H1 (cell line): ENCODE results near the gene CD52. TPM values are rescaled to one million over a fixed set of nuclear protein-coding genes. Genes with fewer than 3 reads are reported as not detected.

Experiments
- CTCF ChIA-PET: fragments of 300-600 bp; sonication (Branson Sonifier 250); formaldehyde crosslinking; loops from one replicate; lab custom pipeline; 2021; ENCODE audit not compliant: partially characterized antibody; lab: Charles Lee
- POLR2A ChIA-PET: fragments of 300-600 bp; sonication (Branson Sonifier 250); formaldehyde crosslinking; loops from one replicate; lab custom pipeline; 2021; ENCODE audit warnings: inconsistent platforms; ENCODE audit not compliant: partially characterized antibody; lab: Charles Lee
- DNase-seq, 2 experiments: peaks; one replicate each; pipeline versions ENCODE4 v3.0.0 to v3.0.0-alpha.2; 2010 to 2022; ENCODE audit warnings: low spot score in 2 of 2, low read depth in 1 of 2, mixed read lengths in 1 of 2
- FAIRE-seq: peaks from 2 replicates; lab custom pipeline; 2011; peaks lifted over from hg19 to GRCh38; lab: Jason Lieb, UNC
- H2AFZ ChIP-seq: 2 replicates; pipeline ENCODE4 v1.8.1; 2012; ENCODE audit warnings: low read length, inconsistent platforms
- H2AK5ac ChIP-seq: 2 replicates; pipeline ENCODE4 v1.6.1; 2013; ENCODE audit warnings: low read depth, low read length
- H2BK120ac ChIP-seq: replicated peaks from 2 replicates; pipeline ENCODE3; 2013; ENCODE audit warnings: low read depth, low read length, inconsistent platforms
- H2BK12ac ChIP-seq: 2 replicates; pipeline ENCODE4 v1.6.1; 2013; ENCODE audit warnings: low read depth, low read length
- H2BK15ac ChIP-seq: 2 replicates; pipeline ENCODE4 v1.6.1; 2013; ENCODE audit warnings: low read length
- H2BK20ac ChIP-seq: 2 replicates; pipeline ENCODE4 v1.6.1; 2013; ENCODE audit warnings: low read length
- H2BK5ac ChIP-seq: 2 replicates; pipeline ENCODE4 v1.6.1; 2013; ENCODE audit warnings: low read depth, low read length
- H3K14ac ChIP-seq: 2 replicates; pipeline ENCODE4 v1.6.1; 2013; ENCODE audit warnings: inconsistent platforms; ENCODE audit not compliant: insufficient read length
- H3K18ac ChIP-seq: 2 replicates; pipeline ENCODE4 v1.6.1; 2013; ENCODE audit warnings: low read length; ENCODE audit errors: extremely low read depth
- H3K23ac ChIP-seq: 2 replicates; pipeline ENCODE4 v1.6.1; 2013; ENCODE audit warnings: inconsistent platforms; ENCODE audit not compliant: insufficient read length
- H3K23me2 ChIP-seq: 2 replicates; pipeline ENCODE4 v1.6.1; 2013; ENCODE audit warnings: low read depth, low read length
- H3K27ac ChIP-seq: 2 replicates; pipeline ENCODE4 v1.6.1; 2011; ENCODE audit warnings: low read depth, low read length, inconsistent platforms
- H3K27me3 ChIP-seq, 4 experiments: replicated peaks in 1 of 4; 1 replicate in 1 of 4; 2 replicates in 3 of 4; pipeline versions ENCODE4 v1.6.1 to v1.8.1; 2011 to 2013; ENCODE audit warnings: low read length in 3 of 4, mild to moderate bottlenecking in 3 of 4, inconsistent platforms in 2 of 4, mixed read lengths in 2 of 4, moderate library complexity in 1 of 4; ENCODE audit not compliant: control insufficient read depth in 3 of 4, insufficient read depth in 3 of 4; ENCODE audit errors: extremely low read depth in 1 of 4
- H3K36me3 ChIP-seq, 4 experiments: 2 replicates each; pipeline versions ENCODE4 v1.6.1 to v1.8.1; 2011 to 2013; ENCODE audit warnings: mild to moderate bottlenecking in 4 of 4, low read length in 3 of 4, moderate library complexity in 2 of 4, control low read depth in 1 of 4, inconsistent platforms in 1 of 4; ENCODE audit not compliant: insufficient read depth in 4 of 4, control insufficient read depth in 2 of 4
- H3K4ac ChIP-seq: replicated peaks from 2 replicates; pipeline ENCODE3; 2013; ENCODE audit warnings: low read length, low read depth, mixed read lengths, inconsistent platforms; ENCODE audit not compliant: insufficient read length
- H3K4me1 ChIP-seq, 4 experiments: replicated peaks in 1 of 4; 1 replicate in 1 of 4; 2 replicates in 3 of 4; pipeline versions ENCODE4 v1.6.1 to v1.8.1; 2011 to 2013; ENCODE audit warnings: low read length in 3 of 4, inconsistent platforms in 2 of 4, mixed read lengths in 1 of 4; ENCODE audit not compliant: insufficient read depth in 4 of 4, control insufficient read depth in 3 of 4
- H3K4me2 ChIP-seq, 2 experiments: 2 replicates each; pipeline versions ENCODE4 v1.6.1 to v1.8.1; 2011 to 2013; ENCODE audit warnings: low read depth in 2 of 2, low read length in 2 of 2, control low read depth in 1 of 2, inconsistent platforms in 1 of 2, mild to moderate bottlenecking in 1 of 2; ENCODE audit not compliant: insufficient read depth in 1 of 2
- H3K4me3 ChIP-seq, 4 experiments: fragments of 200-600, 300-600 bp in 1 of 4; sonication (generic), shearing (Covaris generic), sonication (Bioruptor Twin) in 1 of 4; 2 replicates each; pipeline versions ENCODE4 v1.5.1 to v1.8.1; 2011 to 2016; ENCODE audit warnings: low read length in 4 of 4, low read depth in 3 of 4, control low read depth in 2 of 4, inconsistent platforms in 2 of 4, mild to moderate bottlenecking in 2 of 4, mixed read lengths in 1 of 4, moderate library complexity in 1 of 4; ENCODE audit not compliant: insufficient read depth in 2 of 4; ENCODE audit errors: extremely low read depth in 1 of 4
- H3K56ac ChIP-seq: replicated peaks from 2 replicates; pipeline ENCODE3; 2013; ENCODE audit warnings: low read depth, mild to moderate bottlenecking, mixed read lengths, low read length, inconsistent platforms; ENCODE audit not compliant: insufficient read length
- H3K79me1 ChIP-seq: 2 replicates; pipeline ENCODE4 v1.6.1; 2013; ENCODE audit warnings: low read depth, low read length, control low read depth
- H3K79me2 ChIP-seq, 2 experiments: 2 replicates each; pipeline versions ENCODE4 v1.6.1 to v1.8.1; 2012 to 2013; ENCODE audit warnings: low read length in 2 of 2, mild to moderate bottlenecking in 2 of 2, inconsistent platforms in 1 of 2; ENCODE audit not compliant: insufficient read depth in 2 of 2, control insufficient read depth in 1 of 2
- H3K9ac ChIP-seq, 4 experiments: replicated peaks in 1 of 4; 1 replicate in 1 of 4; 2 replicates in 3 of 4; pipeline versions ENCODE4 v1.6.1 to v1.8.1; 2011 to 2013; ENCODE audit warnings: low read depth in 3 of 4, low read length in 3 of 4, control low read depth in 2 of 4, mild to moderate bottlenecking in 2 of 4, moderate library complexity in 2 of 4, inconsistent platforms in 1 of 4; ENCODE audit errors: extremely low read depth in 1 of 4
- H3K9me3 ChIP-seq, 2 experiments: 2 replicates each; pipeline versions ENCODE4 v1.6.1 to v1.8.1; 2012 to 2013; ENCODE audit warnings: mild to moderate bottlenecking in 2 of 2, moderate library complexity in 2 of 2, control low read depth in 1 of 2, inconsistent platforms in 1 of 2, low read depth in 1 of 2, low read length in 1 of 2, mixed read lengths in 1 of 2; ENCODE audit not compliant: insufficient read depth in 2 of 2
- H4K20me1 ChIP-seq, 2 experiments: replicated peaks in 1 of 2; 2 replicates each; pipeline versions ENCODE3 to v1.8.1; 2011 to 2013; ENCODE audit warnings: inconsistent platforms in 2 of 2, low read length in 2 of 2, mild to moderate bottlenecking in 1 of 2; ENCODE audit not compliant: insufficient read depth in 2 of 2, control insufficient read depth in 1 of 2
- H4K5ac ChIP-seq: 2 replicates; pipeline ENCODE4 v1.6.1; 2013; ENCODE audit warnings: low read length, low read depth, mixed read lengths, inconsistent platforms; ENCODE audit not compliant: insufficient read length
- H4K8ac ChIP-seq: 2 replicates; pipeline ENCODE4 v1.8.0; 2013; ENCODE audit warnings: mild to moderate bottlenecking, moderate library complexity, low read length, inconsistent platforms; ENCODE audit not compliant: insufficient read depth; ENCODE audit errors: extremely low read depth
- H4K91ac ChIP-seq: replicated peaks from 2 replicates; pipeline ENCODE3; 2013; ENCODE audit warnings: low read length, mixed read lengths, inconsistent platforms; ENCODE audit not compliant: insufficient read length
- CBX8 ChIP-seq: fragments of 300-800, 300-1000 bp; sonication (generic); IDR thresholded peaks from 2 replicates; pipeline ENCODE4 v1.7.1; 2016; ENCODE audit warnings: low read depth, low read length, borderline replicate concordance
- CEBPB ChIP-seq: IDR thresholded peaks from 2 replicates; pipeline ENCODE4 v1.6.1; 2012; ENCODE audit warnings: low read depth, low read length
- EP300 ChIP-seq, 2 experiments: IDR thresholded peaks; 1 replicate in 1 of 2; 2 replicates in 1 of 2; pipeline ENCODE4 v1.6.1; 2011 to 2012; ENCODE audit warnings: low read depth in 2 of 2, low read length in 2 of 2, mild to moderate bottlenecking in 2 of 2, borderline replicate concordance in 1 of 2, inconsistent platforms in 1 of 2, moderate library complexity in 1 of 2
- GABPA ChIP-seq: IDR thresholded peaks from 2 replicates; pipeline ENCODE4 v1.6.1; 2011; ENCODE audit warnings: mild to moderate bottlenecking, low read length, moderate library complexity, borderline replicate concordance; ENCODE audit not compliant: insufficient read depth
- MAFK ChIP-seq: IDR thresholded peaks from 2 replicates; pipeline ENCODE4 v1.6.1; 2012; ENCODE audit warnings: low read depth, mild to moderate bottlenecking, improper control_type of control experiment, low read length
- MAX ChIP-seq: IDR thresholded peaks from 2 replicates; pipeline ENCODE4 v1.6.1; 2012; ENCODE audit warnings: inconsistent platforms
- RAD21 ChIP-seq, 2 experiments: IDR thresholded peaks in 1 of 2; conservative IDR thresholded peaks in 1 of 2; 2 replicates each; pipeline ENCODE4 v1.6.1; 2011; ENCODE audit warnings: low read depth in 2 of 2, low read length in 2 of 2, improper control_type of control experiment in 1 of 2, inconsistent platforms in 1 of 2, mild to moderate bottlenecking in 1 of 2, moderate library complexity in 1 of 2
- RFX5 ChIP-seq: IDR thresholded peaks from 2 replicates; pipeline ENCODE4 v1.6.1; 2011; ENCODE audit warnings: low read depth, low read length, improper control_type of control experiment, borderline replicate concordance
- SRF ChIP-seq: IDR thresholded peaks from 2 replicates; pipeline ENCODE4 v1.6.1; 2011; ENCODE audit warnings: mild to moderate bottlenecking, low read depth, low read length, moderate library complexity
- TEAD4 ChIP-seq: IDR thresholded peaks from 2 replicates; pipeline ENCODE4 v1.6.1; 2012; ENCODE audit warnings: low read depth, low read length, inconsistent platforms, mixed read lengths
- WGBS, 2 experiments: shearing (Covaris generic) in 1 of 2; methylation state at CpG; one replicate each; pipeline versions ENCODE4 v1.1.6 to v1.1.7; 2013 to 2015; ENCODE audit warnings: low lambda C conversion rate in 2 of 2, mixed read lengths in 2 of 2, inconsistent platforms in 1 of 2, low coverage in 1 of 2, missing lambda C conversion rate in 1 of 2; ENCODE audit not compliant: insufficient replicate concordance in 2 of 2, insufficient coverage in 1 of 2, insufficient read length in 1 of 2; ENCODE audit errors: extremely low coverage in 1 of 2, missing lambda C conversion rate in 1 of 2; 5-methylcytosine and 5-hydroxymethylcytosine counted together
- polyA plus RNA-seq, 7 experiments: library from polyadenylated mRNA; depleted of rRNA in 3 of 7; stranded (reverse) in 5 of 7; unstranded in 2 of 7; fragments of >200 nt in 5 of 7; fragments of 200-250 nt in 2 of 7; gene quantifications; 1 replicate in 5 of 7; 2 replicates in 1 of 7; 4 replicates in 1 of 7; pipeline versions ENCODE4 v1.2.1 to v1.2.3, GENCODE V29; 2011 to 2013; ENCODE audit warnings: missing spikeins in 2 of 7, mixed read lengths in 2 of 7
- total RNA-seq: library from RNA; stranded (reverse); fragmentation: NEBNext Ultra II Directional; extraction: Animal tissue kit (Norgen Biotek cat#: 25700); gene quantifications from 2 replicates; pipeline ENCODE4 v1.2.1, GENCODE V29; 2021

CD52 gene
- total and polyA plus RNA-seq, 2 of the 8 experiments (the other 6 are each of a cell fraction or from before 2014, with no cell fraction given), result 2.4 to 3.1 TPM

- no peak for FAIRE-seq
- H3K4ac ChIP-seq, result no peak overlapping the region
- H3K9ac ChIP-seq, result no peak overlapping the region
- CTCF ChIA-PET, result interaction anchor here (0.6 to 14.1 kb wide), 7 partner anchors 21 to 84 kb away, joined by 3 to 297 read pairs (median 3); partner anchors contain the start of gene SH3BGRL3
- H3K9me3 ChIP-seq, result no peaks in the 10 kb centered on the region
- no peak overlapping the region for H2BK5ac ChIP-seq
- no peak overlapping the region; the same call in 1 of the 2 replicates for H4K8ac ChIP-seq
- no peaks in the 10 kb centered on the region for H3K79me1 ChIP-seq
- no peaks in the 10 kb centered on the region for H4K20me1 ChIP-seq
- DNase-seq, result no peak
- H2BK15ac ChIP-seq, result no peak overlapping the region
- H3K23me2 ChIP-seq, result no peaks in the 10 kb centered on the region
- no peak overlapping the region for H4K5ac ChIP-seq
- no peak overlapping the region for H3K56ac ChIP-seq
- TF ChIP-seq MAFK, result no peak
- TF ChIP-seq MAX, result no peak
- no peak for TF ChIP-seq RAD21 (IDR thresholded peaks at IDR 0.05 in 1 of 2, conservative IDR thresholded peaks at IDR 0.05 in 1 of 2; ENCODE audit: low read depth in 2 of 2, low read length in 2 of 2)
- TF ChIP-seq CEBPB, result no peak
- TF ChIP-seq CBX8, result no peak
- TF ChIP-seq GABPA, result no peak
- TF ChIP-seq TEAD4, result no peak
- TF ChIP-seq RFX5, result no peak
- no peak for TF ChIP-seq EP300 (IDR thresholded peaks at IDR 0.05; ENCODE audit: borderline replicate concordance in 1 of 2, low read depth in 2 of 2, low read length in 2 of 2)
- TF ChIP-seq SRF, result no peak
- TF ChIP-seq, all 59 proteins: peak for 0
- Histone ChIP-seq H3K4me1 (no peaks in the 10 kb centered on the region; a peak in 1 of 7 replicates), H3K4me2 (no peak overlapping the region), H3K27ac (no peak overlapping the region), H3K79me2 (no peaks in the 10 kb centered on the region), H2AK5ac (no peak overlapping the region), H3K18ac (no peak overlapping the region), H3K27me3 (peaks cover 0 to 6% (median 2%) of the 10 kb centered on the region in 4 experiments; a peak in 2 of 7 replicates), H2BK12ac (no peak overlapping the region), H4K91ac (no peak overlapping the region), H3K14ac (no peak overlapping the region), H2BK20ac (0 out of 2 replicates have a peak overlapping the region, but pooled peaks have one; percentile 18), H3K23ac (no peak overlapping the region), H3K36me3 (no peaks in the 10 kb centered on the region), H2BK120ac (no peak overlapping the region), H3K4me3 (no peak overlapping the region), H2AFZ (no peak overlapping the region)
- POLR2A ChIA-PET, result interaction anchor here (1.3 to 1.4 kb wide), 2 partner anchors 9 to 31 kb away, joined by 3 to 4 read pairs; no protein-coding TSS in a partner anchor
- 94% methylated on average over 4 of the region's 4 CpGs; no CpG with 5 or more reads in 1 of the 2 experiments for WGBS, 2 experiments
Observed at GRCh38 chr1:26368006-26368405, 50.2 kb downstream of the CD52 start.
